Adipocyte (in vitro differentiated cells): ENCODE results near the gene HACD2.
"Not testable (repeated sequence)": the region's sequence is repeated elsewhere in the genome, so short reads cannot be mapped to it uniquely, and the experiment has no call there.

Experiments used
- DNase-seq: peaks from one replicate; pipeline ENCODE4 v3.0.0-alpha.2; 2015; ENCODE audit warnings: low read depth
- H3K27me3 ChIP-seq: replicated peaks from 2 replicates; pipeline ENCODE4 v1.7.0; 2013; ENCODE audit warnings: mild to moderate bottlenecking, low read length, moderate library complexity; ENCODE audit not compliant: control insufficient read depth, insufficient read depth
- H3K36me3 ChIP-seq: 2 replicates; pipeline ENCODE4 v1.7.0; 2013; ENCODE audit warnings: low read length, mild to moderate bottlenecking, moderate library complexity; ENCODE audit not compliant: control insufficient read depth, insufficient read depth, severe bottlenecking
- H3K4me1 ChIP-seq: 2 replicates; pipeline ENCODE4 v1.7.0; 2013; ENCODE audit warnings: mild to moderate bottlenecking, low read length, moderate library complexity; ENCODE audit not compliant: control insufficient read depth, insufficient read depth
- H3K4me3 ChIP-seq: 2 replicates; pipeline ENCODE4 v1.7.0; 2013; ENCODE audit warnings: mild to moderate bottlenecking, low read length, moderate library complexity
- H3K9ac ChIP-seq: 2 replicates; pipeline ENCODE4 v1.7.0; 2013; ENCODE audit warnings: mild to moderate bottlenecking, low read length, moderate library complexity
- H3K9me3 ChIP-seq: 2 replicates; pipeline ENCODE4 v1.7.0; 2013; ENCODE audit warnings: mild to moderate bottlenecking, low read length, moderate library complexity; ENCODE audit not compliant: control insufficient read depth

HACD2 gene

DNA sequence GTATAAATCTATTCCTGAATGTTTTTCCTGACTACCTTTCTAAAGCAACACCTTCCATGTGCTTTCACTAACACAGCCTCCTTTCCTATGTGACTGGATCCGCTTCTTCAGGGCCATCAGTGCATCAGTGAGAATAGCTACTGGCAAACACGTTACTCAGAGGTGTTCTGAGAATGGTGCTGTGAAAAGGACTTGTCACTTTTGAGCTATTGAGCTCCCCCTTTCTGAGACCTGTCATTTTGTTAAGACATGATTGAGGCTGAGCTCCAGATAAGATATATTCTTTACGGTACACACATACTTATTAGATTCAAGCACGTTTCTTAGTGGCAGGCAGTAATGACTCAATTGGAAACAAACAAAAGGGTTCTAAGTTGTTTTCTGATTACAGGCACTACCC is 90.9 kb downstream of the HACD2 start:
- Histone ChIP-seq H3K4me3 (no peak overlapping the region), H3K36me3 (peaks cover 80% of the 10 kb centered on the region), H3K9me3 (no peaks in the 10 kb centered on the region), H3K27me3 (no peaks in the 10 kb centered on the region), H3K9ac (no peak overlapping the region), H3K4me1 (peaks cover 4% of the 10 kb centered on the region)
- DNase-seq, result no peak

- H3K9ac ChIP-seq, result no peak overlapping the region
- no peaks in the 10 kb centered on the region for H3K9me3 ChIP-seq
- H3K4me3 ChIP-seq, result no peak overlapping the region
- no peaks in the 10 kb centered on the region for H3K27me3 ChIP-seq
- H3K36me3 ChIP-seq, result peaks cover 61% of the 10 kb centered on the region
- H3K4me1 ChIP-seq, result no peaks in the 10 kb centered on the region
- no peak for DNase-seq
These were observed 92.8 kb downstream of the HACD2 start for GRCh38 chr3:123491966-123492587.

DNA sequence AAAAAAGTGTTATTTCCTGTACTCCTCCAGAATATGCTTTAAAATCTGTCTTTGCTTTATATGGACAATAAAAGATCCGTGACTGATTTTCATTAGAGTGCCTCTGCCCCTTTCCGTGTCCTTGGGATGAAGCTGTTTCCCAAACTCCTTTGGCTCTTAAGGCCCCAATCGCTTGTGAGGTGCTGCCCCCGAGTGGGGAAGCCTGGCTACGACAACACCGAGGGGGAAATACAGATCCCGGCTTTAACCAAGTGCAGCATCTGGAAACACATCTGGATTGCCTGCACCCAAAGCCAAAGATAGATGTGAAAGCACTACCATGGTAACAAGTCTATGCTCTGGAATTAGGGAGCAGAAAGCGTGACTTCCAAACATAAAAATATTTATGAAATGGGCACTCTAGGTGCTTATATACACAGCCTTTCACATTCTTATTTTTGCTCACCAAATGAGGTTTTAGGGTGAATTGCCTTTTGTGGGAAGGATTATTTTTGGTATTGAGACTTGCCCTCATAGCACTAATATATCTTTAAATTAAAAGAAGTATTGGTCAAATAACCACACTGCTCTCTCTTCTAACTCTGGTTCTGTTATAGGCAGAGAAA is 95.4 kb downstream of the HACD2 start:
- Histone ChIP-seq H3K4me3 (no peak overlapping the region), H3K9me3 (no peaks in the 10 kb centered on the region), H3K27me3 (no peaks in the 10 kb centered on the region), H3K4me1 (no peaks in the 10 kb centered on the region), H3K36me3 (peaks cover 39% of the 10 kb centered on the region), H3K9ac (no peak overlapping the region)
- peak; percentile 87 for DNase-seq

GRCh38 chr3:123488645-123489347 is 96.1 kb downstream of the HACD2 start:
- Histone ChIP-seq H3K4me1 (no peaks in the 10 kb centered on the region), H3K4me3 (no peak overlapping the region), H3K36me3 (peaks cover 32% of the 10 kb centered on the region), H3K27me3 (no peaks in the 10 kb centered on the region), H3K9ac (no peak overlapping the region), H3K9me3 (no peaks in the 10 kb centered on the region)
- no peak for DNase-seq

DNA sequence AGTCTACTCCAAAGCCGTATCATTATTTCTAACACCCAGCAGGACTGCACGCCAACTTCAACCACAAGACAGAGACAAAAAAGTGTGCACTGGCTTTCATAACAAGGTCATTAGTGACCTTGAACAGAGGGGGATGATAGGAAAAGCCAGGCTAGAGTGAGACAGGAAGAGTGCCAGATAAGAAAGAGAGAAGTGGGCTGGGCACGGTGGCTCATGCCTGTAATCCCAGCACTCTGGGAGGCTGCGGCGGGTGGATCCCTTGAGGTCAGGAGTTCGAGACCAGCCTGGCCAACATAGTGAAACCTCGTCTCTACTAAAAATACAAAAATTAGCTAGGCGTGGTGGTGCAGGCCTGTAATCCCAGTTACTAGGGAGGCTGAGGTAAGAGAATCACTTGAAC is 97.8 kb downstream of the HACD2 start:
- not testable (repeated sequence) for H3K27me3 ChIP-seq, DNase-seq, H3K4me3 ChIP-seq, H3K9ac ChIP-seq, H3K4me1 ChIP-seq, H3K9me3 ChIP-seq
- H3K36me3 ChIP-seq, result peaks cover 18% of the 10 kb centered on the region

DNA sequence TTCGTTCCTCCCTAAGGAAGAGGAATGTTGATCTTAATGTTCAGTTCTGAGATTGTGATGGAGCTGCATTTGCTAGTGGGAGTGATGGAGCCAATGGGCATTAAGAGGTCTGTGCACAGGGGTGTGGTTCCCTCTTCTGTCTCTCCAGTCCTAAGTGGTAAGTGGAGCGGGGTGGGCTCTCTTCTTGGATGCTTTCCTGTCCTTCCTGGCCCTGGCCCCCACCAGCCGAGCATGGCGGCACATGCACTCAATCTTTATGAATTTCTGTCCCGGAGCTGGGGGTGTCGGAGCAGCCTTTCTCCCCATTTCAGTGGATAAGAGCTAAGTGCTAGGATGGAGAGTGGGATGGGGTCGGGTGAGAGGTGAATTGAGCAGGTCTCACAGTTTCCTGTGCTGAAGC is 98.4 kb downstream of the HACD2 start:
- H3K9ac ChIP-seq, result no peak overlapping the region

GRCh38 chr3:123485551-123485950 is 99.3 kb downstream of the HACD2 start:
- no peak overlapping the region for H3K9ac ChIP-seq
- no peaks in the 10 kb centered on the region for H3K4me1 ChIP-seq
- H3K4me3 ChIP-seq, result no peak overlapping the region
- DNase-seq, result no peak
- H3K27me3 ChIP-seq, result peaks cover 1% of the 10 kb centered on the region
- H3K36me3 ChIP-seq, result peaks cover 7% of the 10 kb centered on the region
- H3K9me3 ChIP-seq, result no peaks in the 10 kb centered on the region

More for the DNA sequence above, 98.4 kb downstream of the HACD2 start:
- no peak overlapping the region for H3K4me3 ChIP-seq
- H3K27me3 ChIP-seq, result no peaks in the 10 kb centered on the region
- peaks cover 13% of the 10 kb centered on the region for H3K36me3 ChIP-seq
- DNase-seq, result no peak
- H3K9me3 ChIP-seq, result no peaks in the 10 kb centered on the region
- no peaks in the 10 kb centered on the region for H3K4me1 ChIP-seq

- no peak overlapping the region for H3K4me3 ChIP-seq
- no peaks in the 10 kb centered on the region for H3K4me1 ChIP-seq
- H3K9me3 ChIP-seq, result no peaks in the 10 kb centered on the region
These were observed 101.7 kb downstream of the HACD2 start for GRCh38 chr3:123483146-123483545.

DNA sequence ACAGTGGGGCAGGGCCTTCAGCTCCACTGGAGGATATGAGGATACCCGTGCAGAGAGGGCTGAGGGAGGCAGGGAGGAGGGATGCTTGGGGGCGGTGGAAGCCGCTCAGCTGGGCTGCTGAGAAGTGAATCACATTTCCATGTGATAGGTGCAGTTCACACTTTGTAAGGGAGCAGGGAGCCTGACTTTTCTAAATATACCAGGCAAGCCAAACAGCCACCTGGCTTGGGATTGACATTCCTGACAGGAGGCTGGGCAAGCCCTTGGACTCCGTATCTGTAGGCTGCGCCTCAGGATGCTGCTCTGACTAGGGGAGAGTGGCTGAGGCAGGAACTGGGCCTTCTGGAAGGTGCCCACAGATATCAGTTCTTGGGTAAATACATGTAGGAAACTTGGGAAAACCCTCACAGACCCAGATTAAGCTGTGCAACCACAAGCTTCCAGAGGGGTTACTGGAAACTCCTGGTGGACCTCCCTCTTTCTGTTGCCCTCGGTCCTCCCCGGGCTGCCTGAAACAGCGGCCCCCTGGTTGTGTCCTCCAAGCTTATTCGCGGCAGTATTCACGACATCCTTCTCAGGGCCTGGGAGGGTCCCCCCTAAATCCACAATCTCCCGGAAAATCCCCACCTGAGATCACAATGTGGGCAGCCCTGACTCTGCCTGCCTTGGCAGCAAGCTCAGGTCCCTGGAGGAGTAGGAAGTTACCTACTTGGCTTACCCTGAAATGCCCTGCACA is 103.0 kb downstream of the HACD2 start:
- Histone ChIP-seq H3K9me3 (no peaks in the 10 kb centered on the region), H3K9ac (no peak overlapping the region), H3K4me3 (no peak overlapping the region), H3K4me1 (no peaks in the 10 kb centered on the region), H3K27me3 (peaks cover 25% of the 10 kb centered on the region), H3K36me3 (no peaks in the 10 kb centered on the region)
- DNase-seq, result no peak

More at GRCh38 chr3:123483146-123483545, 101.7 kb downstream of the HACD2 start:
- no peak for DNase-seq
- H3K9ac ChIP-seq, result no peak overlapping the region
- no peaks in the 10 kb centered on the region for H3K36me3 ChIP-seq
- H3K27me3 ChIP-seq, result peaks cover 14% of the 10 kb centered on the region

- Histone ChIP-seq H3K4me3 (no peak overlapping the region), H3K36me3 (no peaks in the 10 kb centered on the region), H3K9me3 (no peaks in the 10 kb centered on the region), H3K27me3 (peaks cover 31% of the 10 kb centered on the region), H3K9ac (no peak overlapping the region), H3K4me1 (no peaks in the 10 kb centered on the region)
- DNase-seq, result no peak
These were observed 103.8 kb downstream of the HACD2 start for GRCh38 chr3:123481071-123481470.

- DNase-seq, result no peak
- Histone ChIP-seq H3K4me3 (no peak overlapping the region), H3K36me3 (no peaks in the 10 kb centered on the region), H3K9me3 (no peaks in the 10 kb centered on the region), H3K27me3 (peaks cover 36% of the 10 kb centered on the region), H3K9ac (no peak overlapping the region), H3K4me1 (no peaks in the 10 kb centered on the region)
These were observed 104.4 kb downstream of the HACD2 start for GRCh38 chr3:123480428-123480827.
